Measurements from ENCODE around the gene CDK16. TPM values are rescaled to one million over a fixed set of nuclear protein-coding genes. Genes with fewer than 3 reads are reported as not detected.

Gene CDK16
- total RNA-seq, 1 experiment from 2014 or later: 134 TPM

- CTCF ChIA-PET: interaction anchor here (0.5 kb wide), 1 partner anchor 27 kb away, joined by 9 read pairs; no protein-coding TSS in a partner anchor
- in situ Hi-C loops (cut with HindIII; ENCODE audit: low pct_unique_long_range_greater_than_20kb, low sequenced_read_pairs): no loop called here
These were observed 15.0 kb downstream of the CDK16 start for GRCh38 chrX:47233333-47234113.

GRCh38 chrX:47234583-47234982, 16.1 kb downstream of the CDK16 start:
- ATAC-seq (no peak), DNase-seq (ENCODE audit: low read depth, low spot score) (no peak)
- ChIA-PET POLR2A (no interaction called here), CTCF (no interaction called here)
- no TSS peak for BruUV-seq (replicated peaks)
- intact Hi-C loops (cut with micrococcal nuclease; ENCODE audit: unreplicated experiment) (no loop called here), in situ Hi-C loops (cut with HindIII; ENCODE audit: low pct_unique_long_range_greater_than_20kb, low sequenced_read_pairs) (no loop called here)
- peak overlapping the region; percentile 96; the same call in 1 of the 2 replicates for H3K27ac ChIP-seq (ENCODE audit: low read length)
- peaks cover 10% of the 10 kb centered on the region; the same call in 1 of the 2 replicates for H3K4me1 ChIP-seq (ENCODE audit: control insufficient read depth, insufficient read depth, low read length)
- TF ChIP-seq REST (IDR thresholded peaks at IDR 0.05; ENCODE audit: insufficient read depth in 1 of 2, low read depth in 2 of 2, low read length in 1 of 2) (no peak), SIN3A (IDR thresholded peaks at IDR 0.05; ENCODE audit: borderline replicate concordance, insufficient read depth, low read depth, low read length) (no peak), POLR2AphosphoS5 (IDR thresholded peaks at IDR 0.05; ENCODE audit: low read depth, low read length) (no peak), TCF7L2 (IDR thresholded peaks at IDR 0.05; ENCODE audit: low read depth, low read length) (no peak), CTCF (IDR thresholded peaks at IDR 0.05) (no peak)
- no peaks in the 10 kb centered on the region for H3K27me3 ChIP-seq (ENCODE audit: control insufficient read depth, insufficient read depth, low read length)
- H3K9me3 ChIP-seq (ENCODE audit: control insufficient read depth, insufficient read depth, low read depth, low read length): no peaks in the 10 kb centered on the region
- H3K36me3 ChIP-seq (ENCODE audit: control insufficient read depth, insufficient read depth, low read length): no peaks in the 10 kb centered on the region
- peak overlapping the region; percentile 64 to 70; a peak in 3 of 4 replicates for H3K4me3 ChIP-seq (ENCODE audit: low read depth in 2 of 2, low read length in 2 of 2)

More at GRCh38 chrX:47233333-47234113, 15.0 kb downstream of the CDK16 start:
- no peaks in the 10 kb centered on the region for H3K27me3 ChIP-seq (ENCODE audit: control insufficient read depth, insufficient read depth, low read length)
- POLR2A ChIA-PET: interaction anchor here (0.6 kb wide), 2 partner anchors 18 to 191 kb away, joined by 3 to 6 read pairs; no protein-coding TSS in a partner anchor
- TF ChIP-seq POLR2AphosphoS5 (IDR thresholded peaks at IDR 0.05; ENCODE audit: low read depth, low read length) (peak; percentile 32; the same call in 1 of the 2 replicates), SIN3A (IDR thresholded peaks at IDR 0.05; ENCODE audit: borderline replicate concordance, insufficient read depth, low read depth, low read length) (peak; percentile 42; the same call in 1 of the 2 replicates), CTCF (IDR thresholded peaks at IDR 0.05) (no peak)
- intact Hi-C loops (cut with micrococcal nuclease; ENCODE audit: unreplicated experiment): no loop called here
- BruUV-seq (replicated peaks): no TSS peak
- peaks cover 10% of the 10 kb centered on the region; the same call in 1 of the 2 replicates for H3K4me1 ChIP-seq (ENCODE audit: control insufficient read depth, insufficient read depth, low read length)
- no peaks in the 10 kb centered on the region for H3K9me3 ChIP-seq (ENCODE audit: control insufficient read depth, insufficient read depth, low read depth, low read length)
- H3K36me3 ChIP-seq (ENCODE audit: control insufficient read depth, insufficient read depth, low read length): peaks cover 2% of the 10 kb centered on the region; the same call in 1 of the 2 replicates
- peak; percentile 84 for DNase-seq (ENCODE audit: low read depth, low spot score)
- ATAC-seq: peak; percentile 96
- peak overlapping the region; percentile 96 for H3K27ac ChIP-seq (ENCODE audit: low read length)
- peak overlapping the region; percentile 64 to 70 for H3K4me3 ChIP-seq (ENCODE audit: low read depth in 2 of 2, low read length in 2 of 2)

All from Panc1 (cell line).